K562 (cell line): ENCODE measurements around the gene TRMT2B.

ENCODE experiments used
- EZH2 ChIP-seq: IDR thresholded peaks from 2 replicates; pipeline ENCODE4 v1.6.1; 2012; ENCODE audit warnings: low read depth, mild to moderate bottlenecking, inconsistent platforms, low read length, borderline replicate concordance
- IRF2 ChIP-seq: sonication (generic); formaldehyde crosslinking; IDR thresholded peaks from 2 replicates; pipeline ENCODE4 v1.8.1; 2022; ENCODE audit warnings: mild to moderate bottlenecking, missing genetic modification reagents
- JUN ChIP-seq, 2 experiments: sonication (generic) in 1 of 2; formaldehyde crosslinking in 1 of 2; IDR thresholded peaks; 2 replicates each; pipeline versions ENCODE4 v1.6.1 to v1.8.0; 2012 to 2022; ENCODE audit warnings: borderline replicate concordance in 2 of 2, mild to moderate bottlenecking in 2 of 2, improper control_type of control experiment in 1 of 2, low read depth in 1 of 2, low read length in 1 of 2, missing genetic modification reagents in 1 of 2
- KLF10 ChIP-seq: fragments of 250-450 bp; sonication (Bioruptor Pico); IDR thresholded peaks from 2 replicates; pipeline ENCODE4 v1.6.1; 2021; ENCODE audit warnings: matching md5 sums
- MAX ChIP-seq: sonication (generic); formaldehyde crosslinking; IDR thresholded peaks from 2 replicates; pipeline ENCODE4 v1.9.0; 2022; ENCODE audit warnings: mild to moderate bottlenecking, missing genetic modification reagents
- NR0B1 ChIP-seq: fragments of 450-650 bp; IDR thresholded peaks from one replicate; pipeline ENCODE4 v1.6.1; 2018; ENCODE audit warnings: mild to moderate bottlenecking, moderate library complexity; ENCODE audit not compliant: partially characterized antibody
- TBP ChIP-seq: optimal IDR thresholded peaks from 2 replicates; pipeline ENCODE3; 2011; ENCODE audit warnings: low read depth, low read length, improper control_type of control experiment
- ZNF133 ChIP-seq: fragments of 250-450 bp; sonication (Bioruptor Pico); IDR thresholded peaks from 2 replicates; pipeline ENCODE4 v1.4.0; 2020; ENCODE audit warnings: mild to moderate bottlenecking
- ZNF274 ChIP-seq: IDR thresholded peaks from 2 replicates; pipeline ENCODE4 v1.6.1; 2011; ENCODE audit warnings: low read depth, mild to moderate bottlenecking, low read length, moderate library complexity, borderline replicate concordance
- TF ChIP-seq, protein P1 (sequence below): sonication (generic); formaldehyde crosslinking; IDR thresholded peaks from 2 replicates; pipeline ENCODE4 v1.8.1; 2022; ENCODE audit warnings: missing genetic modification reagents

DNA sequence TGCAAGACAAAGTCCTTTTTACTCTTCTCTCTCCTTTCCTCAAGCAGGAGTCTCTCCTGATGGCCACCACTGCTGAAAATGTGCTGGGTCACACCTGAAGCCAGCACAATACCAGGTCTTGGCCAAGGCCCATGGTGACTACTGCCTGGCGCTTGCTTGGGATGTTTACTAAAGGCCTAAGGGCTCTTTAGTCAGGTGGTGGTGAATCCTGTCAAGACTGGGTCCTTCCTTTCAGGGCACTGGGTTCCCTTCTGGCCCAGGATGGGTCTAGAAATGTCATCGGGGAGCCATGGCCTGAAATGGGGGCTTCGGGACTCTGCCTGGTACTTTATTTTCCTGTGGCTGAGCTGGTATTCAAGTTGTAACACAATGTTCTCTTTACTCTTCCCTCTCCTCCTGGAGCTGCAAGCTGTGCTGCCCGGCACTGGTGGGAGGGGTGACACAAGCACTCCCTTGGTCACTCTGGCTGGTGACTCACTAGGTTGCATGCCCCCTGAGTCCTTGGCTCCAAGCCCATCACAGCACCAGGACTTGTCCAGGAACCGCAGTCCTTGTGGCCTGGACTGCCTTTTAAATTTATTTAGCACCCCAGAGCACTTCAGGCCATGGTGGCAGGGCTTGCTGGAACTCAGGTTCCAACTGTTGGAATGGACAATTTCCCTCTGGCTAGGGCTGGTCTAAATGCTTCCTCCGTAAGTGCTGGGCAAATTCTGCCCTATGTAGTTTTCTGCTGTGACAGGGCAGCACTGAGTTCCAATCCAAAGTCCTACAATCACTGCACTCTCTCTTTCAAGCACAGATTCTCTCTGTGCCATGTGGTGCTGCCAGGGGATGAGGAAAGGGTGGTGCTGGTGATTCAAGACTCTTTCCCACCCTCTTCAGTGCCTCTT is 71.1 kb downstream of the TRMT2B start:
- no peak for TF ChIP-seq ZNF133 (CRISPR knock-in tag)
- TF ChIP-seq MAX (CRISPR knock-in tag) = no peak
- TF ChIP-seq JUN (IDR thresholded peaks at IDR 0.05; ENCODE audit: borderline replicate concordance, low read depth, low read length) = no peak
- TF ChIP-seq JUN (CRISPR knock-in tag; IDR thresholded peaks at IDR 0.05; ENCODE audit: borderline replicate concordance) = no peak
- TF ChIP-seq, protein P1, sequence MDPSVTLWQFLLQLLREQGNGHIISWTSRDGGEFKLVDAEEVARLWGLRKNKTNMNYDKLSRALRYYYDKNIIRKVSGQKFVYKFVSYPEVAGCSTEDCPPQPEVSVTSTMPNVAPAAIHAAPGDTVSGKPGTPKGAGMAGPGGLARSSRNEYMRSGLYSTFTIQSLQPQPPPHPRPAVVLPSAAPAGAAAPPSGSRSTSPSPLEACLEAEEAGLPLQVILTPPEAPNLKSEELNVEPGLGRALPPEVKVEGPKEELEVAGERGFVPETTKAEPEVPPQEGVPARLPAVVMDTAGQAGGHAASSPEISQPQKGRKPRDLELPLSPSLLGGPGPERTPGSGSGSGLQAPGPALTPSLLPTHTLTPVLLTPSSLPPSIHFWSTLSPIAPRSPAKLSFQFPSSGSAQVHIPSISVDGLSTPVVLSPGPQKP (CRISPR knock-in tag) = no peak
- TF ChIP-seq TBP = no peak
- TF ChIP-seq EZH2 = no peak
- TF ChIP-seq ZNF274 = no peak
- TF ChIP-seq KLF10 = no peak
- TF ChIP-seq IRF2 (CRISPR knock-in tag) = no peak
- TF ChIP-seq NR0B1 = no peak
